Neural cell (in vitro differentiated cells): ENCODE results near the gene MED23. TPM values are rescaled to one million over a fixed set of nuclear protein-coding genes. Genes with fewer than 3 reads are reported as not detected.

Experiments
- H2AFZ ChIP-seq: fragments of 200-600, 300-800 bp; sonication (generic), shearing (Covaris generic); 2 replicates; pipeline ENCODE4 v1.6.0; 2014; ENCODE audit warnings: low read depth, mild to moderate bottlenecking, antibody characterized with exemption, low read length, moderate library complexity
- H3F3A ChIP-seq: fragments of 200-600 bp; shearing (Covaris generic); 2 replicates; pipeline ENCODE4 v1.6.1; 2016; ENCODE audit warnings: mild to moderate bottlenecking, moderate library complexity, mixed read lengths, antibody characterized with exemption, low read length; ENCODE audit not compliant: insufficient read depth, poor library complexity, severe bottlenecking
- H3K27ac ChIP-seq: fragments of 200-600, 300-800 bp; sonication (generic), shearing (Covaris generic); 2 replicates; pipeline ENCODE4 v1.5.1; 2014; ENCODE audit warnings: mild to moderate bottlenecking, low read length, moderate library complexity
- H3K27me3 ChIP-seq: fragments of 300-800, 200-600 bp; sonication (generic), shearing (Covaris generic); 2 replicates; pipeline ENCODE4 v1.6.0; 2014; ENCODE audit warnings: mild to moderate bottlenecking, low read depth, low read length, moderate library complexity; ENCODE audit not compliant: insufficient read depth
- H3K36me3 ChIP-seq: fragments of 300-800, 200-600 bp; sonication (generic), shearing (Covaris generic); 2 replicates; pipeline ENCODE4 v1.5.1; 2014; ENCODE audit warnings: mild to moderate bottlenecking, antibody characterized with exemption, low read length, moderate library complexity; ENCODE audit not compliant: insufficient read depth
- H3K4me2 ChIP-seq: fragments of 300-800, 200-600 bp; sonication (generic), shearing (Covaris generic); 2 replicates; pipeline ENCODE4 v1.6.0; 2014; ENCODE audit warnings: mild to moderate bottlenecking, low read length
- H3K4me3 ChIP-seq: fragments of 300-800, 200-600 bp; sonication (generic), shearing (Covaris generic); 2 replicates; pipeline ENCODE4 v1.5.1; 2014; ENCODE audit warnings: mild to moderate bottlenecking, low read length, moderate library complexity
- H3K79me2 ChIP-seq: fragments of 200-600 bp; shearing (Covaris generic); replicated peaks from 2 replicates; pipeline ENCODE4 v1.6.0; 2014; ENCODE audit warnings: mild to moderate bottlenecking, low read length, moderate library complexity; ENCODE audit not compliant: insufficient read depth
- H3K9ac ChIP-seq: fragments of 300-800, 200-600 bp; sonication (generic), shearing (Covaris generic); 2 replicates; pipeline ENCODE4 v1.6.1; 2016; ENCODE audit warnings: mild to moderate bottlenecking, low read length, mixed read lengths
- H3K9me2 ChIP-seq: fragments of 200-600 bp; shearing (Covaris generic); 2 replicates; pipeline ENCODE4 v1.6.1; 2016; ENCODE audit warnings: mild to moderate bottlenecking, low read length, mixed read lengths; ENCODE audit not compliant: insufficient read depth
- H3K9me3 ChIP-seq: fragments of 200-600, 300-800 bp; sonication (generic), shearing (Covaris generic); 2 replicates; pipeline ENCODE4 v1.6.1; 2016; ENCODE audit warnings: mild to moderate bottlenecking, mixed run types, low read length, moderate library complexity, mixed read lengths
- H4K20me1 ChIP-seq: fragments of 200-600 bp; shearing (Covaris generic); 2 replicates; pipeline ENCODE4 v1.6.1; 2016; ENCODE audit warnings: mild to moderate bottlenecking, mixed run types; ENCODE audit not compliant: insufficient read depth
- EP300 ChIP-seq: fragments of 450-650 bp; conservative IDR thresholded peaks from 2 replicates; pipeline ENCODE4 v1.6.1; 2014; ENCODE audit warnings: antibody characterized with exemption, mild to moderate bottlenecking, moderate library complexity; ENCODE audit not compliant: poor library complexity, severe bottlenecking
- EZH2 ChIP-seq: fragments of 200-600, 300-800 bp; shearing (Covaris generic), sonication (generic); IDR thresholded peaks from 2 replicates; pipeline ENCODE4 v1.6.1; 2014; ENCODE audit warnings: antibody characterized with exemption, low read length, borderline replicate concordance, mild to moderate bottlenecking; ENCODE audit not compliant: insufficient read depth, poor library complexity, severe bottlenecking
- MXI1 ChIP-seq: fragments of 450-650 bp; conservative IDR thresholded peaks from 2 replicates; pipeline ENCODE4 v1.6.1; 2014; ENCODE audit warnings: antibody characterized with exemption, mild to moderate bottlenecking; ENCODE audit not compliant: poor library complexity, severe bottlenecking
- POLR2AphosphoS5 ChIP-seq: IDR thresholded peaks from 2 replicates; pipeline ENCODE4 v1.6.1; 2012
- RAD21 ChIP-seq: fragments of 450-650 bp; conservative IDR thresholded peaks from 2 replicates; pipeline ENCODE4 v1.6.1; 2014; ENCODE audit warnings: antibody characterized with exemption, mild to moderate bottlenecking, moderate library complexity
- REST ChIP-seq: IDR thresholded peaks from 2 replicates; pipeline ENCODE4 v1.6.1; 2012; ENCODE audit warnings: borderline replicate concordance
- SMC3 ChIP-seq: fragments of 450-650 bp; conservative IDR thresholded peaks from 2 replicates; pipeline ENCODE4 v1.6.1; 2014; ENCODE audit warnings: antibody characterized with exemption, mild to moderate bottlenecking, moderate library complexity; ENCODE audit not compliant: poor library complexity
- TAF1 ChIP-seq: IDR thresholded peaks from 2 replicates; pipeline ENCODE4 v1.6.1; 2012; ENCODE audit warnings: low read depth
- polyA plus RNA-seq: library from polyadenylated mRNA; depleted of rRNA; stranded (reverse); fragments of >200 nt; gene quantifications from 2 replicates; pipeline ENCODE4 v1.2.3, GENCODE V29; 2014
- TF ChIP-seq, protein P1 (sequence below): fragments of 450-650 bp; IDR thresholded peaks from 2 replicates; pipeline ENCODE4 v1.5.1; 2014; ENCODE audit warnings: antibody characterized with exemption, mild to moderate bottlenecking, moderate library complexity; ENCODE audit not compliant: poor library complexity, severe bottlenecking

Gene MED23
- polyA plus RNA-seq, 1 donor from 2014 or later = 104 TPM

DNA sequence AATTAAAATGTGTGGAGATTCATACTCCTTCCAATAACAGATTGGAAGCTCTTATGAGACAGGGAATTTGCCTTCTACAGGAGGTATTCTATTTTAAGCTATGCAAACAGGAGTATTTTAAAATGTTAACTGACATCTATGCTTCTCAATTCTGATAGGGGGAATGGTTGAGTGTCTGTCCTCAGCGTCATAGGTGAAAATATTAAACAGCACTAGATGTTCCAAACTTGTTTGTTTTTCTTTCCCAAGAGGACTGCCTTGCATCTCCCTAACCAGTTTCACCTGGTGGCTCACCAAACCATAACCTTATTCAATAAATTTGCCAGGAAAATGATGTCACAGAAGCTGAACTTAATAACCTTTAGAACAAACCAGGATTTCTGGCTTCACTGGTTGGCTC is 79.6 kb downstream of the MED23 start:
- H3K4me3 ChIP-seq = no peak overlapping the region
- no peak for TF ChIP-seq MXI1
- no peak for TF ChIP-seq POLR2AphosphoS5
- TF ChIP-seq TAF1 = no peak
- TF ChIP-seq, protein P1, sequence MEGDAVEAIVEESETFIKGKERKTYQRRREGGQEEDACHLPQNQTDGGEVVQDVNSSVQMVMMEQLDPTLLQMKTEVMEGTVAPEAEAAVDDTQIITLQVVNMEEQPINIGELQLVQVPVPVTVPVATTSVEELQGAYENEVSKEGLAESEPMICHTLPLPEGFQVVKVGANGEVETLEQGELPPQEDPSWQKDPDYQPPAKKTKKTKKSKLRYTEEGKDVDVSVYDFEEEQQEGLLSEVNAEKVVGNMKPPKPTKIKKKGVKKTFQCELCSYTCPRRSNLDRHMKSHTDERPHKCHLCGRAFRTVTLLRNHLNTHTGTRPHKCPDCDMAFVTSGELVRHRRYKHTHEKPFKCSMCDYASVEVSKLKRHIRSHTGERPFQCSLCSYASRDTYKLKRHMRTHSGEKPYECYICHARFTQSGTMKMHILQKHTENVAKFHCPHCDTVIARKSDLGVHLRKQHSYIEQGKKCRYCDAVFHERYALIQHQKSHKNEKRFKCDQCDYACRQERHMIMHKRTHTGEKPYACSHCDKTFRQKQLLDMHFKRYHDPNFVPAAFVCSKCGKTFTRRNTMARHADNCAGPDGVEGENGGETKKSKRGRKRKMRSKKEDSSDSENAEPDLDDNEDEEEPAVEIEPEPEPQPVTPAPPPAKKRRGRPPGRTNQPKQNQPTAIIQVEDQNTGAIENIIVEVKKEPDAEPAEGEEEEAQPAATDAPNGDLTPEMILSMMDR = no peak
- TF ChIP-seq EP300 = no peak
- no peak for TF ChIP-seq SMC3
- no peak for TF ChIP-seq REST
- TF ChIP-seq RAD21 = no peak
- no peak for TF ChIP-seq EZH2
- no peaks in the 10 kb centered on the region for H3K9me3 ChIP-seq
- H3K79me2 ChIP-seq = no peaks in the 10 kb centered on the region
- no peak overlapping the region for H2AFZ ChIP-seq
- no peaks in the 10 kb centered on the region for H3K36me3 ChIP-seq
- no peaks in the 10 kb centered on the region for H3K9me2 ChIP-seq
- no peaks in the 10 kb centered on the region for H3F3A ChIP-seq
- H3K27me3 ChIP-seq = no peaks in the 10 kb centered on the region
- H3K9ac ChIP-seq = no peak overlapping the region
- no peaks in the 10 kb centered on the region for H4K20me1 ChIP-seq
- H3K4me2 ChIP-seq = no peak overlapping the region
- no peak overlapping the region for H3K27ac ChIP-seq

DNA sequence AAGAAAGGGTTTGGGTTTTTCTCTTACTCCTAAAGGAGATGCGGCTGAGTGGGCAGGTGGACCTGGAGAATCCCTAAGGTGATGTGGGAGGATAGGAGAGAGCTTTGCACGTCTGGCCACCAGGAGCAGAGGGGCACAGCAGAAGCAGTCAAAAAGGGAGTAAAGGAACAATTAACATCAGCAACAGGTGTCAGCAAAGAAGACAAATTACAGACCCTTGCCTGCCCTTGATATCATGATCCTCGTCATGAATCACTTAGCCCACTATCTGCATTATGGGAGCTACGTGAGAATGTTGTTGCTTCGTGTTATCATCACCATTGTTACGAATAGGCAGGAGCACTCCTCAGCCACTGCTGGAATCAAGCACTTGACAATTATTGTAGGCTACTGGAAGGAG is 80.6 kb downstream of the MED23 start:
- H3K27me3 ChIP-seq = no peaks in the 10 kb centered on the region
- TF ChIP-seq POLR2AphosphoS5 (no peak), EP300 (no peak), EZH2 (no peak), RAD21 (no peak), TAF1 (no peak), MXI1 (no peak), REST (no peak), SMC3 (no peak)
- TF ChIP-seq, protein P1 = no peak
- no peak overlapping the region for H2AFZ ChIP-seq
- H3K9me3 ChIP-seq = no peaks in the 10 kb centered on the region
- H3F3A ChIP-seq = no peaks in the 10 kb centered on the region
- no peak overlapping the region for H3K27ac ChIP-seq
- H3K36me3 ChIP-seq = no peaks in the 10 kb centered on the region
- no peaks in the 10 kb centered on the region for H4K20me1 ChIP-seq
- H3K4me3 ChIP-seq = no peak overlapping the region
- no peak overlapping the region for H3K4me2 ChIP-seq
- H3K79me2 ChIP-seq = no peaks in the 10 kb centered on the region
- H3K9me2 ChIP-seq = no peaks in the 10 kb centered on the region
- no peak overlapping the region for H3K9ac ChIP-seq
